GM19328 (cell line): Measurements from ENCODE around the gene USP37.

Source experiments
- ATAC-seq: cut with Tn5 transposase; IDR thresholded peaks from one replicate; pipeline ENCODE4 v1.9.1; 2021; ENCODE audit warnings: mild to moderate bottlenecking, moderate library complexity; ENCODE audit not compliant: unreplicated experiment

USP37 gene

DNA sequence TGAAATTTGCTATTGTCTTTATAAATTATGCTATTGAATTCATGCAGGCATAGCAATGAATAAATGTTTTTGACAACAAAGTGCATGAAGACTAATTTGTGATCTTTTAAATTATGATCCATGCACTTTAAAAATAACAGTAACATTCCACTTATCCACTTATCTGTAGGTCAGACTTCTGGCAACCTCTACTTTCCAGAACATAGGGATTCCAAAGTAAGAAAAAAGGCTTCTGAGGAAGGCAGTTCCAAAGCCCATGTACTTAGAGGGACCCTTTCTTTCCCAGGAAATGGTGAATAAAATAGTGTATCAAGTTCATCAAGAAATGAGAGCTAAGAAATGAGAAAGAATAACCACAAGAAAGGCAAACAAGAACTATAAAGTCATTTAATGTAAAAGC lies 90.9 kb downstream of the USP37 start:
- no peak for ATAC-seq

DNA sequence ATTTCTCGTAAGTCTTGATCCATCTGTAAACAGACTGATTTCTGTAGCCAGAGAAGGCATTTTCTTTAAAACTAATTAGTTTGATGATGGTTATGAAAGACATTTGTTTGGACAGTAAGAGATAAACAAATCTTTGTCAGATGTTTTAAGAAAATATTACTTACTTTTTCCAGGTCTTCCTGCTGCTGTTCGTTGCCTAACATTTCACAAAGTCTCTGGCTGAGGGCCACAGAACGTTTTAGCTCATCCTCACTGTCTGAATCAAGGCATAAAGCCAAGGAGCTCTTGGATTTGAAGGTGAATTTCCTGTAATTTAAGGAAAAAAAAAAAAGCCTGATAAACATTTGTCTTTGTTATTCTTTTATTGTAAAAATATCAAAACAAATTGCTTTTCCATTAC lies 91.5 kb downstream of the USP37 start:
- ATAC-seq: no peak

DNA sequence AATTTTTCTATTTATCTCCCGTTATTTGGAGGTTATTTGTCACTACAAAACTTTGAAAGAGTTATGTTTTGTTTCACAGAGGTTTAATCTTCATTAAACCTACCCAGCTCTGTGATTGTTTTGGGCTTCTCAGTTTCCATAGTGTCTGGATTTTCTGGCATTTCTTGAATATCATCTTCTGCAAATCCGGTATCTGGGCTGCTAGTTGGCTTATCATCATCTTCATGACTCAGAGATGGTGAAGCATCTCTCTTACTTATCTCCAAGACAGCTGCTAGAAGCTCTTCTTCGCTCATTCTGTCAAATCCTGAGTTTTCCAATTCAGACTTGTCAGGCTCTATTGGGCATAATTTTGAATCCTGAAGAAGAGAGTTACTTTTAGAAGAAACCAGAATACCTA lies 93.6 kb downstream of the USP37 start:
- ATAC-seq: no peak

DNA sequence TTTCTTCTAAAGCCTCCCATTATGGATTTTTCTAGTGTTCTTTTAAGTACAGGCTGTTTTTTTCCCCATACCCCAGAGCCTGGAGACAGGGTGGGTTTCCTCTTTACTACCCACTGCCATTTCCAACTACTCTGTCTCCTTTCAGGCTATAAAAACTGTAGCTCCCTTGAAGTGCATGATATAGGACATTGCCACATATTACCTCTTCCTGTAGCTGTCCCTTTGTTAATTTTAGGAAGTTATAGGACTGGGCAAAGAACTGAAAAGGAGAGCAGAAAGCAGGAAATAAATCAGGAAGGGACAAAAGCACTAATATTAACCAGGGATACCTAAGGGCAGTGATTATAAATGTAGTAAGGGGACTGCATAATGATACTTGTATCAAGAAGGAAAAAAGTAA lies 95.2 kb downstream of the USP37 start:
- no peak for ATAC-seq

DNA sequence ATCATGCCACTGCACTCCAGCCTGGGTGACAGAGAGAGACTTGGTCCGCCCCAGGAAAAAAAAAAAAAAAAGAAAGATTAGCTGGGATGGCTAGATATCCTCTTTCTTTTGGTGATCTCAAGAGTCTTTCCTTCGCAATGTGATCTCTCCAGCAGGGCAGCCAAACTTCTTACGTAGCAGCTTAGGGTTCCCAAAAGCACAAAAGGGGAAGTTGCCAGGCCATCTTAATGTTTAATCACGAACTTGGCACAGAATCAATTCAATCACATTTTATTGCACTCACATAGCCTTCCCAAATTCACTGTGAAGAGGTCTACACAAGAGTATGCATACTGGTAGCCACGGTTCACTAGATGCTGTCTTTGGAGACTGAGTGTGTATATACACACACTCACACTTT lies 96.2 kb downstream of the USP37 start:
- ATAC-seq: no peak

DNA sequence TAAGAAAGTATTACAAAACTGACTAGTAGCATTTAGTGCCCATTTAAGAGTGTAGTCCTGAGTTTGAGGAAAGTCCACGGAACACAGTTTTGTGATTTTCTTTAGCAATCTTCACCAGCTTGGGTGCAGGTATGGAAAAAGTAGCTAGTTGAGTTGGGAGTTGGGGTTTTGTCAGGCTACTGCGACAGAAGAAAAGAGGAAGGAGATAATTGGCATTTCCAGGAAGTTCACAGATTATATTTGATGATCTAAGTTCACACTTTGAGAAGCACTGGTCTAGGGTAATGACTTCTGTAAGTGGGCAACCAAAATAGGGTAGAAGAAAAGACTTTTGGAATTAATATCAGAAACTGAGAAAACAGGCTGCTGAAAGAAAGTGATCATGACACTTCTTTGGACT lies 97.1 kb downstream of the USP37 start:
- ATAC-seq: no peak

DNA sequence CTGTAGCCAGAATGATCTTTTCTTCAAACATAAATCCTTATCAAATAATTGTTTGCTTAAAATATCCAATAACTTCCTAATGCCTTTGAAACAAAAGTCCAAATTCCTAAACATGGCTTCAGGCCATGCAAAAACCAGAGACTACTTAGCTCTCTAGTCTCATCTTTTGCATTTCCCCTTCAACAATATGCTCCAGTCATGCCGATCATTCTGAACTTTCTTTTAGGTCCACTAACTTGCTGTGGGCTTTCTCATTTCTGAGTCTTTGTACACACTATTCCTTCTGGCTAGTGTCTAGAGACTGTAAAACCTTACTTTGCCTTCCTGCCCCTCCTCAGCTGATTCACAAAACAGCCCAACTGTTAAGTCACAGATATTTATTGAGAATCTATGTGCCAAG lies 97.7 kb downstream of the USP37 start:
- ATAC-seq: no peak

DNA sequence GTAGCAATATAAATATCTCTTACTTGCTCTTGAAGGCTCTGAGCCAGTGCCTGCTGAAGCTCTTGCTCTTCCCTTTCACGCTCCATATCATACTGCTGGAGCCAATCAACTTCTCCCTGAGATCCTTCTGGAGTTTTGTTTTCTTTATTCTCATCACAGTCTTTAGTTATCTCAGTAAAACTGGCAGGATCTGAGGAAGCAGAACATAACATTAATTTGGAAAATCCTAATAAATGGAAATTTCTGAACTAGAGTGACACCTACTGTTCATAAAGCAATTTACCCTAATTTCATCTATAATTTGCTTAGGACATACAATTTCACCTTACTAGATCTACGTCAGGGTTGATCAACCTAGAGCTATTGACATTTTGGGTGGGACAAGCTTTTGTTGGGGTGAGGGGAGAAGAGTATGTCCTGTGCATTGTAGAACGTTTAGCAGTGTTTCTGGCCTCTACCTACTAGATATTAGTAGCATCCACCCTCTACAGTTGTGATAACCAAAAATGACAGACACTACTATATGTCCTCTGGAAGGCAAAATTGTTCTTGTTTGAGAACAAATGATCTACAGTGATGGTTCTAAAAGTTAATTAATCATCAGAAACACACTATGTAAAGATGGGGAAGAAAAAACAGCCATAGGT lies 102.0 kb downstream of the USP37 start:
- no peak for ATAC-seq

DNA sequence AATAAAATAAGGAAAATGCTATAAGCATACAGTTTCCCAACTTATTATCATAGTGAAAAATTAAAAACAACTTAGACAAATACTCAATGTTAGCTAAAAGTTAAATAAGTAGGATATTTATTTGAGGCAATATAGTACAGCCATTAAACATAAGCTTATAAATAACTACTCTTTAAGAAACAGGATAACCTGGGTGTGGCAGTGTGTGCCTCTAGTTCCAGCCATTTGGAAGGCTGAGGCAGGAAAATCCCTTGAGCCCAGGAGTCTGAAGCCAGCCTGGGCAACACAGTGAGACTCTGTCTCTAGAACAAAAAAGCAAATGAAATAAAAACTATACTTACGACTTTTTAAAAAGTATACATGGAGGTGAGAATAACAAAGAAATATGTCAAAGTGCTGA lies 109.6 kb downstream of the USP37 start:
- no peak for ATAC-seq

DNA sequence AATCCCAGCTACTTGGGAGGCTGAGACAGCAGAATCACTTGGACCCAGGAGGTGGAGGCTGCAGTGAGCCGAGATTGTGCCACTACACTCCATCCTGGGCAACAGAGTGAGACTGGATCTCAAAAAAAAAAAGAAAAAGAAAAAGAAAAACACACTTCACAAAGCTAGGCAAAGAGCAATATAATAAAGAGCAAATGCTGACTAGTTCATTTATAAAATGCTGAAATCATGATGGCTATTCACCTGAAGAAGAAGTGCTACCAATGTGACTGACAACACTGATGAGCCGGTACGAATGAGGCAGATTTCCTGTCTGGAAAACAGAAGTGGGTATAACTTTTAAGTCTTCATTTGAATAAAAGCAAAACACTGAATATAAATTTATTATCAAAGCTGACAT lies 111.3 kb downstream of the USP37 start:
- ATAC-seq: no peak

DNA sequence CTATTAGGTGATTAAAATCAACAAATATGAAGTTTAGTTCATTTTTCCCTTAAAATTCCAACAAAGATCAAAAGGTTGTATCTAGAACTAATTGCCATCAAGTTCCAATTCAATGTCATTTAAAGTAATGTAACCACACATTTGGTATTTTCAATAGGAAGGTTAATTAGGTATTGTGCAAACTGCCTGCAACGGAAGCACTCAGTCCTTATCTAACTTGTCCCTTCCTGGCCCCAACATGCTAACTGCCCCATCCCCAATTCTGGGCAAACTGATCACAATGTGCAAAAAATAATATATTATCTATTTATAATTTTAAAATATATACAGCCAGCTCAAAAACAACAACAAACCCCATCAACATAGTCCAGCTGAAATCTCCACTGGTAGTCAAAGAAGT lies 116.1 kb downstream of the USP37 start:
- ATAC-seq: no peak

DNA sequence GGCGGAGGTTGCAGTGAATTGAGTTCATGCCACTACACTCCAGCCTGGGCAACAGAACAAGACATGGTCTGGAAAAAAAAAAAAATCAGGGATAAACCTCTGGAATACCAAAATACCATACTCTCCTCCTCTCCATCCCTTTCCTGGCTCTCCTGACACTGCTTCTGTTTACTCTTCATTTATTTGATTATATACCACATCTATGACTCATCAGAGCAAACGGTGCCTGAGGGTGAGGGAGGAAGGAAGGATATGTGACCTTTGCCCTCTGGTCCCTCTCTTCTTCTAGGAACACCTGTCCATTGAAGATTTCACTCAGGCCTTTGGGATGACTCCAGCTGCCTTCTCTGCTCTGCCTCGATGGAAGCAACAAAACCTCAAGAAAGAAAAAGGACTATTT lies 119.2 kb downstream of the USP37 start:
- no peak for ATAC-seq

DNA sequence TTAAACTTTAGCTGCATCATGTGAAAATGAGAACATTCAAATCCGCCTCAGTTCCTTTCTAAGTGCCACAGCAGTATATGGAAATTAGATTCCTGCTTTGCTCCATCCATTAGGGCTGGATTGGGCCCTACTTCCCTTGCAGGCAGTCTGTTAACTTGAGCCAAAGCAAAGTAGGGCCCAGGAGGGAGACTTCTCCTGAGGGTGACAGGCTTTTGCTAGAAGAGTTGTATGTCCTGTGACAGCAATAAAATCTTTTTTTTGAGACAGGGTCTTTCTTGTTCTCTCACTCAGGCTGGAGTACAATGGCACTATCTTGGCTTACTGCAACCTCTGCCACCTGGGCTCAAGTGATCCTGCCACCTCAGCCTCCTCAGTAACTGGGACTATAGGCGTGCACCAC lies 121.1 kb downstream of the USP37 start:
- no peak for ATAC-seq

DNA sequence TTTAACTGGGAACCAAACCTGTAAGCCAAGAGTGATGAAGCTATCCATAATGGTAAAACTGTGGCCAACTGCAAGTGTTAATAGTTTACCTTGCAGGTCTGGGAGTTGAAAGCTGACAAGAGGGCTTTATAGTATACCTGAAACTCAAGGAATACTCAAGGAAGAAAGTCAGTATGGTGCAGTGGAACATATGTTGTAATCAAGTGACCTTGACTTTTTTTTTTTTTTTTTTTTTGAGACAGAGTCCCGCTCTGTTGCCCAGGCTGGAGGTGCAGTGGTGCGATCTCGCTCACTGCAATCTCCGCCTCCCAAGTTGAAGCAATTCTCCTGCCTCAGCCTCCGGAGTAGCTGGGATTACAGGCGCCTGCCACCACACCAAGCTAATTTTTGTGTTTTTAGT lies 121.6 kb downstream of the USP37 start:
- ATAC-seq: no peak

DNA sequence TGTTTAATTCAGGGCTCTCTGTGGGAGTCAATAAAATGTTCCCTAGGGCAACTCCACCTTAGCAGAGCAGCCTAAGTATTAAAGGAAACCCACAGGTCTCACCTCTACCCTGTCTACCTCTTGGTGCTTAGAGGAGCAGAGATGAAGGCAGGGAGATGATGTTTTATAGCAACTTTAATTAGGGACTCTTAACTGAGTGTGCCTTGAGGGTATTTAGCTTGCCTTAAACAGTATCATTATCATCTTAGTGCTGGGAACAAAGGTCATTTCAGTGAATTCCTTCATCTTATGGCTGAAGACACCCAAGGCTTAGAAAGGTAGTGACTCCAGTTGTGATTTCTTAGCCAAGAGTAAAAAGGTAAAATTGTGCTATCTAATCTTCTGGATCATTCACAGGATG lies 122.5 kb downstream of the USP37 start:
- ATAC-seq: no peak

DNA sequence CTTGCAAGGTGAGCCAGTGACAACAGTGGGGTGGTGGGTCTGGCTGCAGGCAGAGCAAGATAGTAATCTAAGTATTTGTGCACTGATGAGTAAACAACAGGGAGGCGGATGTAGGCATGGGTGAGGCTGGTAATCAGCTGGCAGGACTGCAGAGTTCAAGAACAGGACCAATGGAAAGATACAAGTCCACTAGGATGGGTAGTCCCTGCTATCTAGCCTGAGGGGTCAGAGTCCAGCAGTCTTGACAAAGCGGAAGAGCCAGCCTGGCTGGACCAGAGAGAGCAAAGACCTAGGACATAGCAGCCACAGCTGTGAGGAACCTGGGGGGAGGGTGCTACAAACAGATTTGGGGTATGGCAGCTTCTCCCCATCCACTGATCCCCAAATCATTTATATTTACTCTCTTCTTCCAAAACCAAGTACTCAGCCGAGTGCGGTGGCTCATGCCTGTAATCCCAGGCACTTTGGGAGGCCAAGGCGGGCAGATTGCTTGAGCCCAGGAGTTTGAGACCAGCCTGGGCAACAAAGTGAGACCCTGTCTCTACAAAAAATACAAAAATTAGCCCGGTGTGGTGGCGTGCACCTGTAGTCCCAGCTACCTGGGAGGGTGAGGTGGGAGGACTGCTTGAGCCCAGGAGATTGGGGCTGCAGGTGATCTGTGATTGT lies 123.3 kb downstream of the USP37 start:
- no peak for ATAC-seq

DNA sequence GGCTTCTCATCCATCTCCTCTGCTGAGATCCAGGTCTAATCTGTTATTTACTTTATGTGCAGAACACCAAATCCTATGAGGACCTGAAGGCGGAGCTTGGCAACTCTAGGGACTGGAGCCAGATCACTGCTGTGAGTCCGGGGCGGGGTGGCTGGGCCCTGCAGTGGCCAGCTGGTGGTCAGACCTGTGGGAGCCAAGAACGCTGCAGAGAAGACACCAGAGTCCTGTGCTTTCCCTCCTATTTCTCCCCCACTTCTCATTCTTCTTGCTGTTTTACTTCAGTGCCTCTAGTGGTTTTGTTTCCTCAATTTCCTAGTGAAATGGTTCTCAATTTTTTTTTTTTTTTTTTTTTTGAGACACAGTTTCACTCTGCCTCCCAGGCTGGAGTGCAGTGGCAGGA lies 129.6 kb downstream of the USP37 start:
- no peak for ATAC-seq

DNA sequence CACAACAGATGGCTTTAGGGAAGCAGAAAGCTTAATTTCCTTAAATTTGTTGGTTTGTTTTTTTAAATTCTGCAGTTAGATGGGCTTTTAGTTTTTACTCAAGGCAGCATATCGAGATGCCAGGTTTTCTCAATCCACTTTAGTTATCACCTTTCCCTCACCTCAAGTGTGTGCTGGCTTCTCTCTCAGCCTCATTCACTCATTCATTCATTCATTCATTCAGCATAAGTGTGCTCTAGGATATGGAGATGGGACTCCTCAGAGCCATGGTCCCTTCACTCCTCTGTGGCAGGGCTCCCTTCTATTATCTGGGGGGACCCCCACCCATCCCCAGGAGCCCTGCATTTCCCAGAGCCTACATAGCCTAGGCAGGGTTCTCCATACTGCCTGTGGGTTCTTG lies 130.2 kb downstream of the USP37 start:
- no peak for ATAC-seq

DNA sequence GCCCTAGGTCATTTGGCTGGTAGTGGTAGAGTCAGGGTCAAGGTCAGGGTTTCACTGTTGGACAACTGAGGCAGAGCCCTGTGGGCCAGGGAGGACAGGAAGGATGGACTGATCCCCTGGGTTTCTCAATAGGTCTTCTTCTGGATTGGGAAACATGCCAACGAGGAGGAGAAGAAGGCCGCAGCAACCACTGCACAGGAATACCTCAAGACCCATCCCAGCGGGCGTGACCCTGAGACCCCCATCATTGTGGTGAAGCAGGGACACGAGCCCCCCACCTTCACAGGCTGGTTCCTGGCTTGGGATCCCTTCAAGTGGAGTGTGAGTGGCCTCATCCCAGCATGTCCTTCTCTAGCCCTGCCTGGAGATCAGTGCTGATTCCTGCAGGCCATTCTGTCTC lies 131.2 kb downstream of the USP37 start:
- no peak for ATAC-seq

DNA sequence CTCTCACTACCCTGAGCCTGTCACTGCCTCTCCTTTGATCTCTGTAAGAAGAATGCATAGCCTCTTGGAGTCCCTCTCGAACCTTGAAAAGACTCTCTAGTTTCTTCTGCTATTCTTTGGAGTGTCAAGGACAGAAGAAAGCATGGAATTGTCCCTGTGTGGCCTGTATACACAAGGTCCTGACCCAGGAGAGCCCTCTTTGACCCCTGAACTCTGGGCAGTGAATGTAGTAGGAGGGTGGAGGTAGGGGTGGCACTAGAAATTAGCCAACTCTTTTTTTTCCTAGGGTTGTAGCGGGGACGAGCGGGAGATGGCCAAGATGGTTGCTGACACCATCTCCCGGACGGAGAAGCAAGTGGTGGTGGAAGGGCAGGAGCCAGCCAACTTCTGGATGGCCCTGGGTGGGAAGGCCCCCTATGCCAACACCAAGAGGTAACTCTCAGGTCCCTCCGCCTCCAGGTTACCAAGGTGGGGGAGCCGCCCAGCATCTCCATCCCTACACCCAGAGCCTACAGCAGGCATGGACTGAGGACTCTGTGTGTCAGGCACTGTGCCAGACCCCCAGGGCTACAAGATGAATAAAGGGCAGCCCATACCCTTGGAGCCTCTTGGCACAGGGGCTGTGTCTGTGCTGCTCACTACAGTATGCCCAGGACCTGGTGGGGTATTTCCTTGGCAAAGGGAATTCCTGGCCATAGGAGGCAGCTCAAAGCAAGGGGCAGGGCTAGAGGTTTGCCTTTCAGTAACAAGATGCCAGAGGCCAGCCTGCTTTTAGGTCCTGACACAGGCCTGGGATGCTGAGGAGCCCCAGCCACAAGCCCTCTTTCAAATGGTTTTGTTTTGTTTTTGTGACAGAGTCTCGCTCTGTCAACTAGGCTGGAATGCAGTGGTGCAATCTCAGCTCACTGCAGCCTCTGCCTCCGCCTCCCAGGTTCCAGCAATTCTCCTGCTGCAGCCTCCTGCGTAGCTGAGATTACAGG lies 132.9 kb downstream of the USP37 start:
- ATAC-seq: no peak

DNA sequence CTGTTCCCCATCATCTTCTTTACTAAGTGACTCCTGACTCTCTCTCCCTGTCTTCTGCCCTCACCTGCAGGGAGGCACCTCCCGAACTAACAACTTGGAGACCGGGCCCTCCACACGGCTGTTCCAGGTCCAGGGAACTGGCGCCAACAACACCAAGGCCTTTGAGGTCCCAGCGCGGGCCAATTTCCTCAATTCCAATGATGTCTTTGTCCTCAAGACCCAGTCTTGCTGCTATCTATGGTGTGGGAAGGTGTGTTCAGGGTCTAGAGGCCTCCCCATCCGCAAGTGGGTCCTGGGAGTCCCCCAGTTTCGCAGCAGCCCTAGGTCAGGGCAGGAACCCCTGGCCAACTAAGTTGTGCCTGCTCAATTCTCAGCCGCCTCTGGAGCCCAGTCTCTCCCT lies 133.7 kb downstream of the USP37 start:
- ATAC-seq: no peak
